Thoracic aorta (tissue), 2 donors: ENCODE data around the gene NRXN3. TPM values are rescaled to one million over a fixed set of nuclear protein-coding genes. Genes with fewer than 3 reads are reported as not detected.

ENCODE experiments used
- ATAC-seq: fragments of 150-250 bp; one replicate; pipeline ENCODE4 v1.8.0; 2017; ENCODE audit warnings: low read depth; ENCODE audit not compliant: insufficient number of reproducible peaks, low FRiP score
- DNase-seq: peaks from one replicate; pipeline ENCODE4 v3.0.0-alpha.2; 2020; ENCODE audit warnings: low spot score
- H3K27ac ChIP-seq, 2 donors: fragments of 200-600 bp; sonication (generic); 1 replicate in 1 of 2; 2 replicates in 1 of 2; pipeline ENCODE4 v1.5.1; 2016; ENCODE audit warnings: mild to moderate bottlenecking in 2 of 2, moderate library complexity in 2 of 2
- H3K27me3 ChIP-seq: fragments of 200-600 bp; sonication (generic); replicated peaks from 2 replicates; pipeline ENCODE4 v1.6.0; 2016; ENCODE audit warnings: mild to moderate bottlenecking; ENCODE audit not compliant: insufficient read depth
- H3K36me3 ChIP-seq: fragments of 200-600 bp; sonication (generic); one replicate; pipeline ENCODE4 v1.5.1; 2016
- H3K4me1 ChIP-seq, 2 donors: fragments of 200-600 bp; sonication (generic); 1 replicate in 1 of 2; 2 replicates in 1 of 2; pipeline versions ENCODE4 v1.5.1 to v1.6.0; 2016; ENCODE audit warnings: low read depth in 2 of 2, mild to moderate bottlenecking in 1 of 2; ENCODE audit not compliant: control insufficient read depth in 1 of 2
- H3K4me3 ChIP-seq: fragments of 200-600 bp; sonication (generic); 2 replicates; pipeline ENCODE4 v1.5.1; 2016; ENCODE audit warnings: mild to moderate bottlenecking
- H3K9me3 ChIP-seq: fragments of 200-600 bp; sonication (generic); 2 replicates; pipeline ENCODE4 v1.5.1; 2016
- CTCF ChIP-seq: fragments of 200-600 bp; sonication (generic); IDR thresholded peaks from one replicate; pipeline ENCODE4 v1.5.1; 2019; ENCODE audit warnings: antibody characterized with exemption
- total RNA-seq, 2 donors: library from RNA; depleted of rRNA; stranded (reverse); fragments of >200 nt; gene quantifications; one replicate each; pipeline versions ENCODE4 v1.1.0 to v1.2.3, GENCODE V29; 2016

NRXN3 gene
- total RNA-seq, 2 donors from 2014 or later, result 5.6 to 33.3 TPM

DNA sequence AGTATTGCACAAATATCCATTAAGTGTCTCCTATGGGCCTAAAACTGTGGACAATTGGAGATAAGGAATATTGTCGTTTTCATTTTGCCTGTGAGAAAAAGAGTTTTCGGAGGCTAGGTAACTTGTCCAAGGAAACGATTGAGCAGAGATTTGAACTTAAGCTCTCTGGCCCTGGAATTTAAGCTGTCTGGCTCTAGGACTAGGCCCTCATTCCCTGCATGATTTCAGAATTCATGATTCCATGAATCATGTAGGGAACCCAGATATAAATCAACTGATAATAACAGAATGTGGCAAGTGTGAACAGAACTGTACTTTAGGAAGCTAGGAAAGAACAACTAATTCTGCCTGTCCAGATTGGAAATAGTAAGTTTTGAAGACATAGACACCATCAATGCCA is 1100.2 kb downstream of the NRXN3 start:
- Histone ChIP-seq H3K36me3 (no peaks in the 10 kb centered on the region), H3K4me1 (no peaks in the 10 kb centered on the region), H3K4me3 (no peak overlapping the region), H3K27me3 (no peaks in the 10 kb centered on the region), H3K27ac (no peak overlapping the region), H3K9me3 (no peaks in the 10 kb centered on the region)
- DNase-seq, result no peak
- no peak for ATAC-seq
- no peak for TF ChIP-seq CTCF

DNA sequence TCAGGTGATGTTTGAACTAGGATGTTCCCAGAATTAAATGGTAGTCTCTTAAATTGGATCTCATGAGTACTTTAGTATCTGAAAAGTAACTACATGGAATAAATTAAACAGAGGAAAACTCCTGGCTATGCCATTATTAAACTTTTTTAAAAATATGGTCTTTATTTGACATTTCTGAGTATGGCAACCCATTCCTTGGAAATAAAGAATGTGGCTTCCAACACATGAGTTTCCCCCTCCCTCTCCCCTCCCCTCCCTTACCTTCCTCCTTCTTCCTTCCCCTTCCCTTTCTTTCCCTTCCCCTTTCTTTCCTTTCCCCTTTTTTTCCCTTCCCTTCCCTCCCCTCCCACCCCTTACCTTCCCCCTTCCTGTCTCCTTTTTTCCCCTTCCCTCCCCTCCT is 1100.9 kb downstream of the NRXN3 start:
- H3K36me3 ChIP-seq, result no peaks in the 10 kb centered on the region
- ATAC-seq (no peak), DNase-seq (no peak)
- H3K4me1 ChIP-seq, result no peaks in the 10 kb centered on the region
- H3K27me3 ChIP-seq, result no peaks in the 10 kb centered on the region
- H3K4me3 ChIP-seq, result no peak overlapping the region
- TF ChIP-seq CTCF, result no peak
- H3K27ac ChIP-seq, result no peak overlapping the region
- H3K9me3 ChIP-seq, result no peaks in the 10 kb centered on the region

DNA sequence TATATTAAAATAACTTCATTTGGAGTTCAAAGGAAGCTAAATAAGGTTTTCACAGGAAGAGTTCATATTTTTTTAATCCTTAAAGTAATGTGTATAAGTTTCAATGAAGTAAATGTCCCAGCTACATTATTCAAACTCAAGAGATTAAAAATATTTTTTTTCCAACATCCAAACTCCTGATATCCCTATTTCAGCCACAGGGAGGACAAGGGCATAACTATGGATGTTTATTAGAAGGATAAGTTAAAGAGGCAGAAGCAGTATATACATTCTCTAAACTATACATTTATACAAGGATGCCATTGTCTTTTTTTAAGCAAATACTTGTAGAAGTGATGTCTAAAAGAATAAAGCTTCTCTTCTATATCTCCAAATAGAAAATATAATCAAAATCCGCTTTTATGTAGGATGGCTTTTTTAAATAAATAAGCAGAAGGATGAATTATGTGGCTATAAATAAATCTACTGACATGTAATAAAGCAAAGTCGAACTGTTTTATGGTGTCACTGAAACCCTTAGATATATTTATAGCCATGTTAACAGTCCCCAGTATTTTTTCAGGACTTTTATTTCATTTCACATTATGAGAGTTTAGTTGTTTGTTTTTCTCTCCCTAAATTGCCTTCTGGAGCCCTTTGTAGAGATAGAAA is 1104.6 kb downstream of the NRXN3 start:
- peaks cover 2 to 9% of the 10 kb centered on the region in 2 donors for H3K4me1 ChIP-seq
- no peaks in the 10 kb centered on the region for H3K27me3 ChIP-seq
- TF ChIP-seq CTCF, result no peak
- no peaks in the 10 kb centered on the region for H3K9me3 ChIP-seq
- no peaks in the 10 kb centered on the region for H3K36me3 ChIP-seq
- ATAC-seq (no peak), DNase-seq (no peak)
- H3K4me3 ChIP-seq, result no peak overlapping the region
- no peak overlapping the region for H3K27ac ChIP-seq

GRCh38 chr14:79275292-79275655 is 1105.1 kb downstream of the NRXN3 start:
- no peak for TF ChIP-seq CTCF
- H3K36me3 ChIP-seq, result no peaks in the 10 kb centered on the region
- H3K4me3 ChIP-seq, result no peak overlapping the region
- no peaks in the 10 kb centered on the region for H3K27me3 ChIP-seq
- no peaks in the 10 kb centered on the region for H3K9me3 ChIP-seq
- no peak overlapping the region for H3K27ac ChIP-seq
- peaks cover 2 to 11% of the 10 kb centered on the region in 2 donors for H3K4me1 ChIP-seq
- no peak for DNase-seq
- ATAC-seq, result no peak

DNA sequence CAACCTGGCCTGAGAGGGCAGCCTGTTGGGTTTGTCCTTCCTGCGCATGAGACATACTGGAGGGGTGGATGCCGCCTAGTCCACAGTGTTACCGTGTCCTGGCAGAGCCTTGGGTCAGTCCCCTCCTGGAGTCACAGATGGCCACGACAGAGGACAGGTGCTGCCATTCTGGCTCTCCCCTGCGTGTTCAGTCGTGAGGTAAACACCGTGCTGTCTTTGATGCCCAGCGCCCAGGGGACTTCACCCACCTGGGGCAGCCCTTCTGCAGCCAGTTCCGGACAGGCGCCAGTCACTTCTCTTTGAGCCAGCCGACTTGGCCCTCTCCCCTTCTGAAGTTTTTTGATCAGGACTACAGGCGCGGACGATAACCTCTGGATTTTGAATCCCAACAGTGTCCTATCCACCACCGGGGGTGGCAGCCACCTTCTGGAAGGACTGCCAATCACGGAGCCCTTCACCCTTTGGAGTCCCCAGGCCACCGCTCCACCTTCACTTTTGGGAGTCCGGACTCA is 1108.2 kb downstream of the NRXN3 start:
- Histone ChIP-seq H3K27me3 (no peaks in the 10 kb centered on the region), H3K9me3 (no peaks in the 10 kb centered on the region), H3K36me3 (no peaks in the 10 kb centered on the region), H3K4me3 (peak overlapping the region; percentile 85), H3K27ac (no peak overlapping the region), H3K4me1 (peaks cover 2 to 22% of the 10 kb centered on the region in 2 donors)
- ATAC-seq (no peak), DNase-seq (no peak)
- no peak for TF ChIP-seq CTCF
